ENCODE results near the gene JAK1.

JAK1 gene

GRCh38 chr1:64866689-64867088, 99.7 kb downstream of the JAK1 start:
- DNase-seq (ENCODE audit: extremely low spot score): no peak
- TF ChIP-seq CTCF (IDR thresholded peaks at IDR 0.05; ENCODE audit: control extremely low read depth, extremely low read depth, low read depth, missing control alignments): no peak
- ChIA-PET POLR2A (no interaction called here), CTCF (interaction anchor here (1.4 to 1.7 kb wide), 2 partner anchors 11 to 154 kb away, joined by 3 read pairs; no protein-coding TSS in a partner anchor)

- ChIA-PET POLR2A (no interaction called here), CTCF (interaction anchor here (1.0 to 1.7 kb wide), 8 partner anchors 12 to 210 kb away, joined by 3 to 5 read pairs (median 3); no protein-coding TSS in a partner anchor)
- DNase-seq (ENCODE audit: extremely low spot score): no peak
- TF ChIP-seq CTCF (IDR thresholded peaks at IDR 0.05; ENCODE audit: control extremely low read depth, extremely low read depth, low read depth, missing control alignments): no peak
Observed at GRCh38 chr1:64865105-64865757, 101.1 kb downstream of the JAK1 start.

- CTCF ChIA-PET: interaction anchor here (0.9 to 1.6 kb wide), 8 partner anchors 13 to 211 kb away, joined by 3 to 5 read pairs (median 3); no protein-coding TSS in a partner anchor
- peak; percentile 84 for DNase-seq (ENCODE audit: extremely low spot score)
- POLR2A ChIA-PET: no interaction called here
- no peak for TF ChIP-seq CTCF (IDR thresholded peaks at IDR 0.05; ENCODE audit: control extremely low read depth, extremely low read depth, low read depth, missing control alignments)
Observed at GRCh38 chr1:64864018-64864940, 102.1 kb downstream of the JAK1 start.

GRCh38 chr1:64861611-64862010, 104.7 kb downstream of the JAK1 start:
- DNase-seq (ENCODE audit: extremely low spot score): no peak
- TF ChIP-seq CTCF (IDR thresholded peaks at IDR 0.05; ENCODE audit: control extremely low read depth, extremely low read depth, low read depth, missing control alignments): peak; percentile 31
- ChIA-PET POLR2A (no interaction called here), CTCF (interaction anchor here (1.0 to 1.4 kb wide), 2 partner anchors 26 to 160 kb away, joined by 3 read pairs; no protein-coding TSS in a partner anchor)

GRCh38 chr1:64857347-64857746, 109.0 kb downstream of the JAK1 start:
- no peak for TF ChIP-seq CTCF (IDR thresholded peaks at IDR 0.05; ENCODE audit: control extremely low read depth, extremely low read depth, low read depth, missing control alignments)
- ChIA-PET POLR2A (no interaction called here), CTCF (interaction anchor here (1.3 kb wide), 1 partner anchor 33 kb away, joined by 5 read pairs; no protein-coding TSS in a partner anchor)
- no peak for DNase-seq (ENCODE audit: extremely low spot score)

- POLR2A ChIA-PET: no interaction called here
- DNase-seq (ENCODE audit: extremely low spot score): no peak
- CTCF ChIA-PET: interaction anchor here (1.0 to 1.4 kb wide), 3 partner anchors 11 to 219 kb away, joined by 3 to 5 read pairs (median 4); no protein-coding TSS in a partner anchor
- no peak for TF ChIP-seq CTCF (IDR thresholded peaks at IDR 0.05; ENCODE audit: control extremely low read depth, extremely low read depth, low read depth, missing control alignments)
Observed at GRCh38 chr1:64856553-64856952, 109.8 kb downstream of the JAK1 start.
